Kidney (tissue), 14 donors: ENCODE data around the gene ROCK2. TPM values are rescaled to one million over a fixed set of nuclear protein-coding genes. Genes with fewer than 3 reads are reported as not detected.
"Not testable (repeated sequence)": the region's sequence is repeated elsewhere in the genome, so short reads cannot be mapped to it uniquely, and the experiment has no call there.

Source experiments
- DNase-seq, 5 donors: peaks; one replicate each; pipeline ENCODE4 v3.0.0-alpha.2; 2013 to 2020
- FAIRE-seq: peaks from 2 replicates; lab custom pipeline; 2012; peaks lifted over from hg19 to GRCh38; lab: Jason Lieb, UNC
- H3K27ac ChIP-seq, 2 donors: one replicate each; pipeline ENCODE4 v1.7.0; 2013; ENCODE audit warnings: low read depth in 2 of 2, low read length in 2 of 2, inconsistent platforms in 1 of 2
- H3K27me3 ChIP-seq: one replicate; pipeline ENCODE4 v1.7.1; 2013; ENCODE audit warnings: low read length, inconsistent platforms; ENCODE audit not compliant: control insufficient read depth, insufficient read depth
- H3K36me3 ChIP-seq, 3 donors: one replicate each; pipeline versions ENCODE4 v1.7.0 to v1.7.1; 2013; ENCODE audit warnings: low read length in 3 of 3, control low read depth in 1 of 3, inconsistent platforms in 1 of 3; ENCODE audit not compliant: insufficient read depth in 3 of 3, control insufficient read depth in 2 of 3
- H3K4me1 ChIP-seq, 3 donors: one replicate each; pipeline versions ENCODE4 v1.7.0 to v1.7.1; 2013; ENCODE audit warnings: low read length in 3 of 3, inconsistent platforms in 1 of 3, low read depth in 1 of 3; ENCODE audit not compliant: control insufficient read depth in 2 of 3, insufficient read depth in 2 of 3
- H3K4me3 ChIP-seq, 3 donors: one replicate each; pipeline versions ENCODE4 v1.7.0 to v1.8.1; 2013; ENCODE audit warnings: low read length in 3 of 3, control low read depth in 1 of 3, inconsistent platforms in 1 of 3
- H3K9ac ChIP-seq, 3 donors: one replicate each; pipeline versions ENCODE4 v1.7.0 to v1.7.1; 2013; ENCODE audit warnings: low read length in 3 of 3, control low read depth in 1 of 3, inconsistent platforms in 1 of 3
- H3K9me3 ChIP-seq, 3 donors: one replicate each; pipeline versions ENCODE4 v1.7.0 to v1.7.1; 2013; ENCODE audit warnings: low read length in 3 of 3, control low read depth in 1 of 3, inconsistent platforms in 1 of 3; ENCODE audit not compliant: control insufficient read depth in 2 of 3, insufficient read depth in 1 of 3
- intact Hi-C: fragments of 100-400 bp; cut with DNase I; formaldehyde crosslinking; loops from one replicate; pipeline ENCODE4 v1.11.1; 2022
- polyA plus RNA-seq: library from polyadenylated mRNA; stranded (reverse); fragments of 350-450 nt; fragmentation: Illumina TruSeq; extraction: RNeasy Lipid Tissue Mini Kit (QIAGEN cat#74804); gene quantifications from one replicate; pipeline ENCODE4 v1.2.3, GENCODE V29; 2014; ENCODE audit warnings: low read depth, low replicate concordance; ENCODE audit not compliant: insufficient read depth
- total RNA-seq: library from RNA; stranded (reverse); fragmentation: NEBNext Ultra II Directional; extraction: Animal tissue kit (Norgen Biotek cat#: 25700); gene quantifications from one replicate; pipeline ENCODE4 v1.2.1, GENCODE V29; 2021
- TF ChIP-seq, protein P1 (sequence below): IDR thresholded peaks from 3 replicates; pipeline ENCODE4 v1.5.1; 2012; ENCODE audit warnings: mild to moderate bottlenecking, moderate library complexity, borderline replicate concordance; ENCODE audit not compliant: insufficient read depth; ENCODE audit errors: extremely low read depth
- donor health status: control.
- donor health status: control.
- donor health status: control.
- donor health status: control.
- donor health status: control.
- donor health status: DM: yes; HTN: yes; CAD: no.
- donor health status: Normal renal cell carcinoma (clear cell type).

The ROCK2 gene
- total and polyA plus RNA-seq, 2 donors from 2014 or later: 6.7 to 58.3 TPM

DNA sequence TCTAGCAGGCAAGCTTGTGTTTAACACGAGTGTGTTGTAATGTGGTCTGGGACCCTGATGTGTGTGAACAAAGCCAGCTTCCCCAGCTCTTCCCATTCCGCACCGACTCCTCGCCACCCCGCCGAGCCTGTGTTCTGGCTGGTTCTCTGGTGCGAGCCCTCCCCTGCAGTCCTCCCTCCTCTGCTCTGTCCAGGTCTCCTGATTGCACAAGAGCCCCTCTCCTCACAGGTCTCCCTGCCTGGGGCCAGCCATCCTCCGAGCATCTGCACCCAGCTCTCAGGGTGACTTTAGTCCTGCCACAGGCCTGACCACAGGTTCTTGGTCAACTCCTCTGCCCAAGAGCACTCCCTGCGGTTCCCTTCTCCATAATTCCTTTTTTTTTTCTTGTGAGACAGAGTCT, 175.9 kb downstream of the ROCK2 start:
- Histone ChIP-seq H3K9ac (no peak overlapping the region), H3K4me3 (no peak overlapping the region), H3K9me3 (no peaks in the 10 kb centered on the region), H3K27me3 (no peaks in the 10 kb centered on the region), H3K36me3 (no peaks in the 10 kb centered on the region), H3K4me1 (no peaks in the 10 kb centered on the region), H3K27ac (no peak overlapping the region)
- intact Hi-C loops: no loop called here
- TF ChIP-seq, protein P1, sequence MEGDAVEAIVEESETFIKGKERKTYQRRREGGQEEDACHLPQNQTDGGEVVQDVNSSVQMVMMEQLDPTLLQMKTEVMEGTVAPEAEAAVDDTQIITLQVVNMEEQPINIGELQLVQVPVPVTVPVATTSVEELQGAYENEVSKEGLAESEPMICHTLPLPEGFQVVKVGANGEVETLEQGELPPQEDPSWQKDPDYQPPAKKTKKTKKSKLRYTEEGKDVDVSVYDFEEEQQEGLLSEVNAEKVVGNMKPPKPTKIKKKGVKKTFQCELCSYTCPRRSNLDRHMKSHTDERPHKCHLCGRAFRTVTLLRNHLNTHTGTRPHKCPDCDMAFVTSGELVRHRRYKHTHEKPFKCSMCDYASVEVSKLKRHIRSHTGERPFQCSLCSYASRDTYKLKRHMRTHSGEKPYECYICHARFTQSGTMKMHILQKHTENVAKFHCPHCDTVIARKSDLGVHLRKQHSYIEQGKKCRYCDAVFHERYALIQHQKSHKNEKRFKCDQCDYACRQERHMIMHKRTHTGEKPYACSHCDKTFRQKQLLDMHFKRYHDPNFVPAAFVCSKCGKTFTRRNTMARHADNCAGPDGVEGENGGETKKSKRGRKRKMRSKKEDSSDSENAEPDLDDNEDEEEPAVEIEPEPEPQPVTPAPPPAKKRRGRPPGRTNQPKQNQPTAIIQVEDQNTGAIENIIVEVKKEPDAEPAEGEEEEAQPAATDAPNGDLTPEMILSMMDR: no peak
- FAIRE-seq (no peak), DNase-seq (no peak)

DNA sequence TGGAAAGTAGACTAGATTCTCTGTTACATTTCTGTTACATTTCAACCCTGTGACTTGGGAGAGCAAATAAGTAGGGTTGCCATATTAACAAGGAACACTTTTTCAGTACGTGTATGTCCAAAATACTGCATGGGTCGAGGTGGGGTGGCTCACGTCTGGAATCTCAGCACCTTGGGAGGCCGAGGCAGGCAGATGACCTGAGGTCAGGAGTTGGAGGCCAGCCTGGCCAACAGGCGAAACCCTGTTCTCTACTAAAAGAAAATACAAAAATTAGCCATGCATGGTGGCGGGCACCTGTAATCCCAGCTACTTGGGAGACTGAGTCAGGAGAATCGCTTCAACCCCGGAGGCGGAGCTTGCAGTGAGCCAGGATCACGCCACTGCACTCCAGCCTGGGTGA, 178.0 kb downstream of the ROCK2 start:
- intact Hi-C loops: no loop called here
- FAIRE-seq (no peak), DNase-seq (no peak)
- Histone ChIP-seq H3K9me3 (no peaks in the 10 kb centered on the region), H3K27ac (no peak overlapping the region), H3K36me3 (no peaks in the 10 kb centered on the region), H3K27me3 (no peaks in the 10 kb centered on the region), H3K4me1 (no peaks in the 10 kb centered on the region), H3K4me3 (no peak overlapping the region), H3K9ac (no peak overlapping the region)
- TF ChIP-seq, protein P1: no peak

DNA sequence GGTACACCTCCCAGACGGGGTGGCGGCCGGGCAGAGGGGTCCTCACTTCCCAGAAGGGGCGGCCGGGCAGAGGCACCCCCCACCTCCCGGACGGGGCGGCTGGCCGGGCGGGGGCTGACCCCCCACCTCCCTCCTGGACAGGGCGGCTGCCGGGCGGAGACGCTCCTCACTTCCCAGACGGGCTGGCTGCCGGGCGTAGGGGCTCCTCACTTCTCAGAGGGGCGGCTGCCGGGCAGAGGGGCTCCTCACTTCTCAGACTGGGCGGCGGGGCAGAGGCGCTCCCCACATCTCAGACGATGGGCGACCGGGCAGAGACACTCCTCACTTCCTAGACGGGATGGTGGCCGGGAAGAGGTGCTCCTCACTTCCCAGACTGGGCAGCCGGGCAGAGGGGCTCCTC, 179.4 kb downstream of the ROCK2 start:
- H3K4me3 ChIP-seq, H3K9ac ChIP-seq, intact Hi-C loops, FAIRE-seq, H3K27ac ChIP-seq, H3K27me3 ChIP-seq, H3K36me3 ChIP-seq, H3K4me1 ChIP-seq, H3K9me3 ChIP-seq, DNase-seq: not testable (repeated sequence)

DNA sequence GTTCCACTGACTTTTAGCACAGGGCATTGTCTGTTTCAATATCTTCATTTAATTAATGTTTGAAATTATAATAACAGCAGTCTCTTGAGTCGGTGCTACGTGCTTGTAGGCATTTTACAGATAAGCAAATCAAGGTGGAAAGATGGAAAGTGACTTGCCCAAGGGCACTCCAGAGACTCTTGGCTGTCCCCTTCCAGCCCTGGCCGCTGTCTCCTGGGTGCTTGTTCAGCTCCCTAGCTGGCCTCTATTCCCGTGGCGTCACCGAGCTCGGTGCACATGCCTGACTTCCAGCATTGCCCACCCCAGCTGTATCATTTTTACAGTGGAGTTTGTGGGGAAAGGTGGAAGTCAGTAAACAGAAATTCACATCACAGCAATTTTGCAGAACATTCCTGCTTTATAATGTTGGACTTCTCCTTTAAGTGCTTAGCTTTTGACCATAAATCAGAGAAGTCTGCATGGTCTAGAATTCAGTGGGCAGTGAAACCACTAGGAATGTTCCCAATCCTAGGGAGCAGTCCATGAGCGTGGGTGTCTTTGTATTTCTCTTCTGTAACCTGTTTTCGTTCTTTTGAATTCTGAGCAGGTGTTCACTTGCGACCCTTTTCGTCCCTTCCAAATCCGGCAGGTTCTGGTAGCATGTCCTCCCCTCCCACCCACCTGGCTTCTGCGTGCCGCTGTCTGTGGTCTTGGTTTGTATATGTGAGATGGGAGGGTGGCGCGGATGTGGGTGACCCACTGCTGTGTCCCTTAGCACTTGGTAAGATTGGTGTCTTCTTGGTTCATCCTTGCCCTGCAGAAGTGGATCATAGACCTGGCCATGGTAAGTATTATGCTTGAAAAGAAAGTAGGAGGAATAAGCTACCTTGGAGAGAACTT, 180.8 kb downstream of the ROCK2 start:
- Histone ChIP-seq H3K36me3 (no peaks in the 10 kb centered on the region), H3K9ac (no peak overlapping the region), H3K4me1 (no peaks in the 10 kb centered on the region), H3K27ac (no peak overlapping the region), H3K4me3 (no peak overlapping the region), H3K9me3 (no peaks in the 10 kb centered on the region), H3K27me3 (no peaks in the 10 kb centered on the region)
- TF ChIP-seq, protein P1: no peak
- FAIRE-seq (no peak), DNase-seq (no peak)
- intact Hi-C loops: no loop called here
